IgD-negative memory B cell (primary cell): ENCODE data around the gene SEC63. TPM values are rescaled to one million over a fixed set of nuclear protein-coding genes. Genes with fewer than 3 reads are reported as not detected.
"Not testable (repeated sequence)": the region's sequence is repeated elsewhere in the genome, so short reads cannot be mapped to it uniquely, and the experiment has no call there.

Experiments
- H3K27ac Mint-ChIP-seq, 3 donors: one replicate each; pipeline ENCODE4 v1.8.0; 2020 to 2022; ENCODE audit warnings: mild to moderate bottlenecking in 3 of 3, mixed read lengths in 3 of 3, moderate library complexity in 1 of 3
- H3K27me3 Mint-ChIP-seq: one replicate; pipeline ENCODE4 v1.8.0; 2021; ENCODE audit warnings: mixed read lengths
- H3K36me3 Mint-ChIP-seq: one replicate; pipeline ENCODE4 v1.8.0; 2020; ENCODE audit warnings: mild to moderate bottlenecking, mixed read lengths
- H3K4me1 Mint-ChIP-seq, 3 donors: one replicate each; pipeline ENCODE4 v1.8.0; 2020 to 2022; ENCODE audit warnings: mixed read lengths in 3 of 3, mild to moderate bottlenecking in 1 of 3
- H3K4me3 Mint-ChIP-seq, 4 donors: one replicate each; pipeline ENCODE4 v1.8.0; 2020 to 2022; ENCODE audit warnings: mild to moderate bottlenecking in 4 of 4, mixed read lengths in 4 of 4, moderate library complexity in 3 of 4
- H3K9me3 Mint-ChIP-seq, 3 donors: one replicate each; pipeline ENCODE4 v1.8.0; 2020 to 2021; ENCODE audit warnings: mixed read lengths in 3 of 3, mild to moderate bottlenecking in 1 of 3
- polyA plus RNA-seq: library from polyadenylated mRNA; unstranded; fragments of 300-500 nt; fragmentation: Illumina TruSeq; gene quantifications from one replicate; pipeline ENCODE4 v1.2.3, GENCODE V29; 2021

Gene SEC63
- polyA plus RNA-seq, 1 donor from 2014 or later, result 41.3 TPM

DNA sequence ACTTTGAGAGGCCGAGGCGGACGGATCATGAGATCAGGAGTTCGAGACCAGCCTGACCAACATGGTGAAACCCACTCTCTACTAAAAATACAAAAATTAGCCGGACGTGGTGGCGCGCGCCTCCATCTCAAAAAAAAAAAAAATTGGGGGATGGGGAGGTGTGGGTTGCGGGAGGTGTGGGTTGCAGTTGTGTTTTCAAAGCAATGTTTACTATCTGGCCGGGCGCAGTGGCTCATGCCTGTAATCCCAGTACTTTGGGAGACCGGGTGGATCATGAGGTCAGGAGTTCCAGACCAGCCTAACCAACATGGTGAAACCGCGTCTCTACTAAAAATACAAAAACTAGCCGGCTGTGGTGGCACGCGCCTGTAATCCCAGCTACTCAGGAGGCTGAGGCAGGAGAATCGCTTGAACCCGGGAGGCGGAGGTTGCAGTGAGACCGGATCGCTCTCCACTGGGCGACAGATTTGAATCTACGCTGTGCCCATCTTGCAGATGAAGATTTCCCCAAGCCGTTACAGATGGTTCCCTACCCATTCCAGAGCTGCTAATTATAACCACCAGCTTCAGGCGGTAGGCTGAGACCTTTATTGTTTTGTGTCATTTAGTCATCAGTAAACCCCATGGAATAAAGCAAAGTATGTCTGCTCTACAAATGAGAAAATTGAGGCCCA is 818 bp upstream of the SEC63 start:
- H3K4me3 Mint-ChIP-seq, result peak overlapping the region; percentile 97 to 100 (median 98)
- peak overlapping the region; percentile 31 to 89 (median 39) for H3K27ac Mint-ChIP-seq
- H3K4me1 Mint-ChIP-seq, result peaks cover 14 to 23% (median 19%) of the 10 kb centered on the region in 3 donors
- H3K36me3 Mint-ChIP-seq, H3K27me3 Mint-ChIP-seq, H3K9me3 Mint-ChIP-seq: not testable (repeated sequence)

DNA sequence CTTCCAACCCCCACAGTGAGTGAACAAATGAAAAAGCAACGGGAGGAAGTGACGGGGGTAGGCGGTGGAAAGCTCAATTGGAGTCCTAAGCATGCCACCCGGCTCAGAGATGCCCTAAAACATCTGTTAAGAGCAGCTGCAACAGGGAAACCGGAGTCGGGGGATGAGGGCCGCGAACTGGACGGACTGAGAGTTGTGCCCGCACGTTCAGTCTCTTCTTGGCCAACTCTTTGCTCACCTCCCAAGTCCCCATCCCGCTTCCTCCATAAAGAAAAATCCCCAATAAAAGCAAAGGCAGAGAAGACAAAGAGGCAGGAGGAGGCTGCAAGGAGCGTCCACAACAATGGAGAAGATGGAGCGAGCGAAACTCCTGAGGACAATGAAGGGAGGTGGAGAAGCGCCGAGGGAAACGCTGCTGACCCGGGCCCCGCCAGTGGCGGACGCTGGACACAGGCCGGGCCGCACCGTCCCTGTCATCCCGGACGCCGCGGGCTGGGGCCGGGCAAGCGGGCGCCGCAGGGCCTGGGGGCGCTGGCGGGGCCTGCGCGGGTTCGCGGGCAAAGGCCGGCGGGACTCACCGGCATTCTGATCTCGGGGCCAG is 600 bp downstream of the SEC63 start:
- peaks cover 2% of the 10 kb centered on the region for H3K36me3 Mint-ChIP-seq
- no peaks in the 10 kb centered on the region for H3K27me3 Mint-ChIP-seq
- H3K9me3 Mint-ChIP-seq, result no peaks in the 10 kb centered on the region

DNA sequence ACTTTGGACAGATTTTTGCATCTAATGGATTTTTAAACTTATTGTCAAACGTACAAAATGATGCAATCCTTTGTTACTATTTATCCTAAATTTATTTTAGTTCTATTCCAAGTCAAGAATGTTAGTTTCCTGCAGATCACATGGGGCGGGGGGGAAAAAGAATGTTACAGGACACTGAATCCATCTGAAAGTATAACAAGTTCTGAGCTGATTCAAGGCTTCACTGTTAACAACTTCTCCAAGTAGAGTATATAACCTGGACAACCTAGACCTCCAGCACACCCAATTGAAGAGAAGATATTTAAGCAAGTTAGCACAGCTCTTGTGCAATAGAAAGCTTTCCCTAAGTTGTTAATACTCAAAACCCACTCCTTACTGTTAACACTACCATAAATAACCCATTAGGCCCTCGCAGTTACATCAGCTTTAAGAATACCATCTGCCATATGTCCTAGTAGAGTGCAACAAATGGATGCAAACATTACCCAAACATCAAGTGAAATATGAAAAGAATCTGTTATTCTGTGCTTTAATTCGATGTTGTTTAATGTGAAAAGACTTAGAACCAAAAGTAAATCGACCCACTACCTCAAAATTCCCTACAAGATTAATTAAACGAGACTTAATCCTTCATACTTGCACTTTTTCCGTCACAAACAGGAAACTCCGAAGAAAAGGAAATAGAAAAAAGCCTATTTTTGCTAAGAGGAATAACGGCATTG is 1.3 kb downstream of the SEC63 start:
- Mint-ChIP-seq H3K4me1 (peaks cover 19 to 27% (median 23%) of the 10 kb centered on the region in 3 donors), H3K36me3 (peaks cover 3% of the 10 kb centered on the region), H3K4me3 (peak overlapping the region; percentile 97 to 100 (median 98)), H3K9me3 (no peaks in the 10 kb centered on the region), H3K27ac (peak overlapping the region; percentile 84 to 94 (median 91)), H3K27me3 (no peaks in the 10 kb centered on the region)

More for the DNA sequence above, 600 bp downstream of the SEC63 start:
- peak overlapping the region; percentile 84 to 94 (median 91) for H3K27ac Mint-ChIP-seq
- peak overlapping the region; percentile 97 to 100 (median 98) for H3K4me3 Mint-ChIP-seq
- H3K4me1 Mint-ChIP-seq, result peaks cover 15 to 23% (median 20%) of the 10 kb centered on the region in 3 donors

DNA sequence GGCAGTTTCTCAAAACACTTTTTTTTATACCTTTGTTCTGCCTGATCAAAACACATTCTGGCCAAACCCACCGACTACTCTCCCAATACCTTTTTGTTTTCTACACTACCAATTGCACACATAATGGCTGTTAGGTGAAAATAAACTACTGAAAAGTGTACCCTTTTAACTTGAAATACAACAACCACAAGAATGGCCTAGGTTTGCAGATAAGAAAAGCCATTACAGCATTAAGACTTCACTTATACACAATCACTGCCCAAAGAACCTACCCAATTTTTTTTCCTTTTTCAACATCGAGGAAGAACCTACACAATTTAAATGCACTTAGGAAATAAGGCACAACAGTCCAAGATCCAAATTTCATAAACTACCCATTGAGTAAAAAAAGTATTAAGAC is 1.8 kb downstream of the SEC63 start:
- H3K4me3 Mint-ChIP-seq, result peak overlapping the region; percentile 97 to 100 (median 98)
- H3K9me3 Mint-ChIP-seq, result no peaks in the 10 kb centered on the region
- H3K27ac Mint-ChIP-seq, result peak overlapping the region in 2 of 3 donors; percentile 4 to 94
- no peaks in the 10 kb centered on the region for H3K27me3 Mint-ChIP-seq
- H3K36me3 Mint-ChIP-seq, result peaks cover 3% of the 10 kb centered on the region
- H3K4me1 Mint-ChIP-seq, result peaks cover 19 to 30% (median 26%) of the 10 kb centered on the region in 3 donors

DNA sequence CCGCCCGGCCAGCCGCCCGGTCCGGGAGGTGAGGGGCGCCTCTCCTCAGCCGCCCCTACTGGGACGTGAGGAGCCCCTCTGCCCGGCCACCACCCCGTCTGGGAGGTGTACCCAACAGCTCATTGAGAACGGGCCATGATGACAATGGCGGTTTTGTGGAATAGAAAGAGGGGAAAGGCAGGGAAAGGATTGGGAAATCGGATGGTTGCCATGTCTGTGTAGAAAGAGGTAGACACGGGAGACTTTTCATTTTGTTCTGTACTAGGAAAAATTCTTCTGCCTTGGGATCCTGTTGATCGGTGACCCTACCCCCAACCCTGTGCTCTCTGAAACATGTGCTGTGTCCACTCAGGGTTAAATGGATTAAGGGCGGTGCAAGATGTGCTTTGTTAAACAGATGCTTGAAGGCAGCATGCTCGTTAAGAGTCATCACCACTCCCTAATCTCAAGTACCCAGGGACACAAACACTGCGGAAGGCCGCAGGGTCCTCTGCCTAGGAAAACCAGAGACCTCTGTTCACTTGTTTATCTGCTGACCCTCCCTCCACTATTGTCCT is 4.1 kb downstream of the SEC63 start:
- H3K4me3 Mint-ChIP-seq, H3K9me3 Mint-ChIP-seq, H3K27me3 Mint-ChIP-seq, H3K27ac Mint-ChIP-seq, H3K36me3 Mint-ChIP-seq: not testable (repeated sequence)
- H3K4me1 Mint-ChIP-seq, result peaks cover 35 to 40% (median 37%) of the 10 kb centered on the region in 3 donors

DNA sequence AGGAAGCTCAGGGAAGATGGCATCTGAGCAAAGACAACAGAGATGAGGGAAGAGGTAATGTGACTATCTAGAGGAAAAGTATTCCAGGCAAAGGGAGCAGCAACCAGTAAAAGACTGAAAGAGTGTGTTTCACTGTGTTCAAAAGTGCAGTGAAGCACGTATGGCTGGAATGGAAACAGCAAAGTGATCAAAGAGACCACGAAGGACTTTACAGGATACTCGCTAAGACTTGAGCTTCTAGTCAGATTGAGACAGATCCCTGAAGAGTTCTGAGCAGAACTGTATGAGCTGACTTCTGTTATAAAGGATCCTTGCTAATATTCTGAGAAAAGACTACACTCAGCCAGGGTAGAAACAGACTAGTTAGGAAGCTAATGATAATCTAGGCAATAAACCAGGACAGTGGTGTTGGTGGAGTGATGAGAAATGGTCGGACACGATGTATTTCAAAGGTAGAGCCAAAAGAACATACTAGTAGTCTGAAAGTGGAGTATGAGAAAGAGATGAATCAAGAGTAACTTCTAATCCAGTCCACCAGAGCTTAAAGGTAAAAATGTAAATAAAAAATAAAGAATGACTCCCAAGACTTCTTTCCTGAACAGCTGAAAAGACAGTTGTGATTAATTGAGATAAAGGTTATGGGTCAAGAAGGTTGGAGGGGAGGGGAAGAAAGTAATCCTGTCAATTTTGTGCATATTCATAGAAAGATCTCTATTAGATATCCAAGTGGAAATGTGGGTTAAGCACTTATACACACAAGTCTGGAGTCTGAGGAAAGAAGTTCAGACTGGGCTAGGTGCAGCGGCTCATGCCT is 14.2 kb downstream of the SEC63 start:
- H3K36me3 Mint-ChIP-seq, result peaks cover 4% of the 10 kb centered on the region
- H3K4me1 Mint-ChIP-seq, result peaks cover 32 to 51% (median 47%) of the 10 kb centered on the region in 3 donors
- no peaks in the 10 kb centered on the region for H3K9me3 Mint-ChIP-seq
- H3K4me3 Mint-ChIP-seq, result no peak overlapping the region
- H3K27me3 Mint-ChIP-seq, result no peaks in the 10 kb centered on the region
- peak overlapping the region in 2 of 3 donors; percentile 33 to 90 for H3K27ac Mint-ChIP-seq

DNA sequence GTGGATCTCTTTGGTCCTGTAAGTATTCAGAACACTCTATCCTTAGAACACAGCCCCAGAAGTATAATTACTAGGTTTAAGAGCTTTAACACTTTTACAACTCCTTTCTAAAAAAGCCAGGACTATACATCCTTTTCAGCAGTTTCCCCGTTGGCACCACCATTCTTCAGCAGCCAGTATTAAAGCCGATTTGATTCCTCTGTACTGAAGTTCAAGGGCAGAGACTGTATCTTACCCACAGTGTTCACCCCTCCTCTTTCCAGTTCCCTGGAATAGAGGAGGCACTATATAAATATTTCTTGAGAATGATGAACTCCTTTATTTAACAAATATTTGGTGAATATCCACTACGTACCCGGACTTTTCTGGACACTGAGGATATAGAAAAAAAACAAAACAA is 15.9 kb downstream of the SEC63 start:
- Mint-ChIP-seq H3K36me3 (peaks cover 2% of the 10 kb centered on the region), H3K9me3 (no peaks in the 10 kb centered on the region), H3K4me3 (no peak overlapping the region), H3K27me3 (no peaks in the 10 kb centered on the region), H3K27ac (no peak overlapping the region), H3K4me1 (peaks cover 25 to 36% (median 36%) of the 10 kb centered on the region in 3 donors)

DNA sequence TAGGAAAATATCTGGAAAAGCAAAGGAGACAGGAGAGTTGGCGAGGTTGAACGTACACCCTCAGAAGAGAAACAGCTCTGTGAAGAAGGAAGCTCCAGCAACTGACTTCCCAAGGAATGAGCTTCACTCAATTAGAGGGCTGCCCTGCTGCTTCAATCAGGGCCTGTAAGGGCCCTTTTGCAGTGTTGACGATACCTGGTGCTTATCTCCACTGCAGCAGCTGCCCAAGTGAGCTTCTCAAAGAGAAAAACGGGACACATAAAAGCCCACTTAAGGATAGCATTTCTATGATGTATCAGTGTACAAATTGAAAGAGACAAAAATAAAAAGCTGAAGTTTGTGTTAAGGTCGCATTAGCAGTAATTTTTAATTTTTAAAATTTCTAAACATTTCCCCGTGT is 16.4 kb downstream of the SEC63 start:
- H3K4me1 Mint-ChIP-seq, result peaks cover 27 to 37% (median 36%) of the 10 kb centered on the region in 3 donors
- no peak overlapping the region for H3K4me3 Mint-ChIP-seq
- no peaks in the 10 kb centered on the region for H3K27me3 Mint-ChIP-seq
- H3K27ac Mint-ChIP-seq, result no peak overlapping the region
- H3K9me3 Mint-ChIP-seq, result no peaks in the 10 kb centered on the region
- peaks cover 2% of the 10 kb centered on the region for H3K36me3 Mint-ChIP-seq

DNA sequence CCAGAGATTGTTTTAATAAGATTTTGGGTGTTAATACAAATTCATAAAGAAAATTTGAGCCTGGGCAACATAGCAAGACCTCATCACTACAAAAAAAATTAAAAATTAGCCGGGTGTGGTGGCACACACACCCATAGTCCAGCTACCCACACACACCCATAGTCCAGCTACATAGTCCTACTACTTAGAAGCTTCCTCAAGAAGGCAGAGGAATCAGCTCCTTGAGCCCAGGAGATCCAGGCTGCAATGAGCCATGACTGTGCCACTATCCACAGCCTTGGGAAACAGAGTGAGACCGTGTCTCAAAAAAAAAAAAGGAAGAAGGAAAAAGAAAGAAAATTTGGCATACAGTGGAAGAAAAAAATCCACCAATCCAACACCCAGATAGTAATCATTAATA is 16.8 kb downstream of the SEC63 start:
- H3K9me3 Mint-ChIP-seq, result no peaks in the 10 kb centered on the region
- peaks cover 2% of the 10 kb centered on the region for H3K36me3 Mint-ChIP-seq
- peak overlapping the region in 1 of 4 donors; percentile 2 for H3K4me3 Mint-ChIP-seq
- peaks cover 28 to 38% (median 33%) of the 10 kb centered on the region in 3 donors for H3K4me1 Mint-ChIP-seq
- H3K27me3 Mint-ChIP-seq, result no peaks in the 10 kb centered on the region
- H3K27ac Mint-ChIP-seq, result no peak overlapping the region

DNA sequence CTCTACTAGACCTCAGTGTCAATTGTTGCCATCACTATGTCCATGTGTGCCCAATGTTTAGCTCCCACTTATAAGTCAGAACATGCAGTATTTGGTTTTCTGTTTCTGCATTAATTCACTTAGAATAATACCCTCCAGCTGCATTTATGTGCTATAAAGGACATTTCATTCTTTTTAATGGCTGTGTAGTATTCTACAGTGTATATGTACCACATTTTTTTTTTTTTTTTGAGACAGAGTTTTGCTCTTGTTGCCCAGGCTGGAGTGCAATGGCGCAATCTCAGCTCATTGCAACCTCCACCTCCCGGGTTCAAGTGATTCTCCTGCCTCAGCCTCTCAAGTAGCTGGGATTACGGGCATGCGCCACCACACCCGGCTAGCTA is 21.1 kb downstream of the SEC63 start:
- not testable (repeated sequence) for H3K27me3 Mint-ChIP-seq, H3K27ac Mint-ChIP-seq, H3K36me3 Mint-ChIP-seq, H3K9me3 Mint-ChIP-seq
- Mint-ChIP-seq H3K4me1 (peaks cover 20 to 28% (median 21%) of the 10 kb centered on the region in 3 donors), H3K4me3 (peak overlapping the region in 1 of 4 donors; percentile 51)

DNA sequence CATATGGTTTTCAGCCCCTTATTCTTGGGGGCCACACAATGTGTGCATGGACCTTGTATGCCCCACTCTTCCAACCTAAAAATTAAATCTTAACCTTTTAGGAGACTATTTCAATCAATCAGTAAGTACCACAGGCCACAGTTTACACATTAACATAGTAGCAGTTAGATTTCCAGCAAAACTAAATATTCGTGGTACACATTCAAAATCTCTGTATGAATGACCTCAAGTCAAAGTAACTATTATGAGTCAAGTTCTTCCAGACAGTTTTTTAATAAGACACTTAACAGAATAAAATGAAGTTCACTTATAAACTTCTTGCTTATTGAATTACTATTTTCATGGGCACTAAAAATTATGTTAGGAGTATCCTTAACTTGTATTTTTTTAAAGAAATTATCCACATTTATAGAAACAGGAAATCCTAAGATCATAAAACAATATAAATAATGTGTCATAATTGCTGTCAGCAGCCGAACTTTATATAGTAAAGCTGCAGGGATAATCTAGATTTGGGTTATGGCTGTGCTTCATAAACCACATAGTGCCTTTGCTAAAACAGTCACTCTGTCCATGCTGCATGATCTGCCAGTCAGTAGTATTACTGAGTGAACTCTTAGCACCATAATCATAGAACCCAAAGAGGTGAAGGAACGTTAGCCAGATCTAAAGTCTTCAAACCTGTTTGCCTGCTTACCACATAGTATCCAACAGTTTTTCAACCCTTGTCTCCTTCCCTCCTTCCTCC is 21.7 kb downstream of the SEC63 start:
- Mint-ChIP-seq H3K27me3 (no peaks in the 10 kb centered on the region), H3K4me1 (peaks cover 19 to 27% (median 21%) of the 10 kb centered on the region in 3 donors), H3K27ac (no peak overlapping the region), H3K4me3 (peak overlapping the region in 1 of 4 donors; percentile 51), H3K36me3 (peaks cover 9% of the 10 kb centered on the region), H3K9me3 (peaks cover 0 to 8% (median 2%) of the 10 kb centered on the region in 3 donors)

DNA sequence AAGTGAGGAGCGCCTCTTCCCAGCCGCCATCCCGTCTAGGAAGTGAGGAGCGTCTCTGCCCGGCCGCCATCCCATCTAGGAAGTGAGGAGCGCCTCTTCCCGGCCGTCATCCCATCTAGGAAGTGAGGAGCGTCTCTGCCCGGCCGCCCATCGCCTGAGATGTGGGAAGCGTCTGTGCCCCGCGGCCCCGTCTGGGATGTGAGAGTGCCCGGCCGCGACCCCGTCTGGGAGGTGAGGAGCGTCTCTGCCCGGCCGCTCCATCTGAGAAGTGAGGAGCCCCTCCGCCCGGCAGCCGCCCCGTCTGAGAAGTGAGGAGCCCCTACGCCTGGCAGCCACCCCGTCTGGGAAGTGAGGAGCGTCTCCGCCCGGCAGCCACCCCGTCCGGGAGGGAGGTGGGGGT is 23.8 kb downstream of the SEC63 start:
- H3K27ac Mint-ChIP-seq, H3K4me3 Mint-ChIP-seq, H3K9me3 Mint-ChIP-seq, H3K27me3 Mint-ChIP-seq: not testable (repeated sequence)
- H3K36me3 Mint-ChIP-seq, result peaks cover 14% of the 10 kb centered on the region
- peaks cover 5 to 18% (median 11%) of the 10 kb centered on the region in 3 donors for H3K4me1 Mint-ChIP-seq

DNA sequence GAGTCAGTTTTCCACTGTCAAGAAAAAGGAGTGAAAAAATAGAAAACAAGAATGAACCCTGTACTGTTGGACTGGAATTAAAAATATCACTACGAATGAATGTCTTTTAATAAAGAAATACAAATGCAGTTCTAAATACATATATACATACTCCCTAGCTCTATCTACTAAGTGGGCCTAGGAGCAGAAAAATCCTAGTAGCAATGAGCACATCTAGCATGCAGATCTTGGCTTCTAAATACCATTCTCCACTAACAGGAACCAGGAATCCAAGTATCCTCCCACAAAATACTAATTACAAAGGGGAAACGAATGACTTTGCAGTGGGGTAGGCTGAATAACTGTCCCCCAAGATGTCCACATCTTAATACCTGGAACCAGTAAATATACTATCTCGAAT is 25.4 kb downstream of the SEC63 start:
- Mint-ChIP-seq H3K4me3 (no peak overlapping the region), H3K4me1 (peaks cover 10 to 18% (median 14%) of the 10 kb centered on the region in 3 donors), H3K27ac (no peak overlapping the region), H3K9me3 (peaks cover 0 to 8% (median 2%) of the 10 kb centered on the region in 3 donors), H3K36me3 (peaks cover 18% of the 10 kb centered on the region), H3K27me3 (no peaks in the 10 kb centered on the region)

DNA sequence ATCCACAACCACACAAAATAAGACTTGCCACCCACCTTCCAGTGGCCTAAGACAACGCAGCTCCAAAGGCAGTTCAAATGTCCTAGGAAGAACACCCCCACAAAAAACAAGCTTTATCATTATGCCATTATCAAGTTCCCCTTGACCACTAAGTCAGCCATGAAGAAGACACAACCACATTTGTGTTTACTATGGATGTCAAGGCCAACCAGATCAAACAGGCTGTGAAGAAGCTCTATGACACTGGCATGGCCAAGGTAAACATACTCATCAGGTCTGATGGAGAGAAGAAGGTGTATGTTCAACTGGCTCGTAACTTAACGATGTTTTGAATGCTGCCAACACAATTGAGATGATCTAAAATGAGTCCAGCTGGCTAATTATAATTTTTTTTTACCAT is 26.1 kb downstream of the SEC63 start:
- H3K4me3 Mint-ChIP-seq, result no peak overlapping the region

More for the DNA sequence above, 26.1 kb downstream of the SEC63 start:
- no peaks in the 10 kb centered on the region for H3K27me3 Mint-ChIP-seq
- H3K4me1 Mint-ChIP-seq, result peaks cover 10 to 17% (median 14%) of the 10 kb centered on the region in 3 donors
- no peak overlapping the region for H3K27ac Mint-ChIP-seq
- peaks cover 0 to 8% (median 2%) of the 10 kb centered on the region in 3 donors for H3K9me3 Mint-ChIP-seq
- peaks cover 18% of the 10 kb centered on the region for H3K36me3 Mint-ChIP-seq
